WI38 (cell line): ENCODE results near the gene TCAP.
A peak's percentile ranks its signal among the peaks of the same experiment; 100 is the strongest.

Experiments
- H3K4me3 ChIP-seq: 2 replicates; pipeline ENCODE4 v1.5.1; 2011; ENCODE audit warnings: low read depth, mild to moderate bottlenecking, control low read depth, low read length
- CTCF ChIP-seq: IDR thresholded peaks from 2 replicates; pipeline ENCODE4 v1.5.1; 2012; ENCODE audit warnings: low read depth, mild to moderate bottlenecking, control low read depth, low read length

The TCAP gene

GRCh38 chr17:39670746-39671145 lies 5.6 kb downstream of the TCAP start:
- no peak for TF ChIP-seq CTCF
- H3K4me3 ChIP-seq, result no peak overlapping the region

- TF ChIP-seq CTCF, result peak; percentile 70
- no peak overlapping the region for H3K4me3 ChIP-seq
Measured at GRCh38 chr17:39671651-39672521, 6.7 kb downstream of the TCAP start.

- H3K4me3 ChIP-seq, result no peak overlapping the region
Measured at GRCh38 chr17:39672522-39673334, 7.6 kb downstream of the TCAP start.

DNA sequence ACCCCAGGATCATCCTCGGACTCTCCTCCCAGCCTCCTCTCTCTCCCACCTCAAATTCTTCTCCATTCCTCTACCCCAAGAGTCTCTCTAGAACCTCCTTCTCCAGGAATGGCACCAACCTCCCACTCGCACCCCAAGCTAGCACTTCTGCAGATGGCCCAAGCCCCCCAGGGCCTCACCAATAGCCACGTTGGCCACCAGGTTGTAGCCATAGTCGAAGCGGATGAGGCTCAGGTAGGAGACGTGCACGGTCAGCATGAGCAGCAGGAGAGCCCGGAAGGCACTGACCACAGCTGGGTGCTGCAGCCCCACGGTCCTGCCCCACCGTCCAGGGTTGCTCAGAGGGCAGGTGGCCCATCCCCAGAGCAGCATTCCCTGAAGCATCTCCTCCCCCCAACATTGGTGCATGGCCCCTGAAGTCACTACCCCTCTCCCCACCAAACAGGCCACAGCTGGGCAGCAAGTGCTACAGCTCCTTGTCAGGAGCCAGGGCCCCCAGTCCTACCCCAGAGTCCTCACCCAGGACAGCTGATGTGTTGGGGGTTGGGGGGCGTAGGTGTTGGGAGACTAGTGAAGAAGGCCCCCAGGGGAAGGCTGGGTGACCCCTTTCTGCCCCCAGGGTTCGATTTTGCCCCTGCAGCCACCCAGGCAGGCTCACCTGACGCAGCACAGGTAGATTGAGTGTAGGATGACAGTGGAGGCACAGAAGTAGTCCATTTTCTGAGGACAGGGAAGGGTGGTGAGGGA lies 8.4 kb downstream of the TCAP start:
- TF ChIP-seq CTCF, result no peak
- H3K4me3 ChIP-seq, result no peak overlapping the region

More at GRCh38 chr17:39672522-39673334, 7.6 kb downstream of the TCAP start:
- no peak; the same call in 1 of the 2 replicates for TF ChIP-seq CTCF

DNA sequence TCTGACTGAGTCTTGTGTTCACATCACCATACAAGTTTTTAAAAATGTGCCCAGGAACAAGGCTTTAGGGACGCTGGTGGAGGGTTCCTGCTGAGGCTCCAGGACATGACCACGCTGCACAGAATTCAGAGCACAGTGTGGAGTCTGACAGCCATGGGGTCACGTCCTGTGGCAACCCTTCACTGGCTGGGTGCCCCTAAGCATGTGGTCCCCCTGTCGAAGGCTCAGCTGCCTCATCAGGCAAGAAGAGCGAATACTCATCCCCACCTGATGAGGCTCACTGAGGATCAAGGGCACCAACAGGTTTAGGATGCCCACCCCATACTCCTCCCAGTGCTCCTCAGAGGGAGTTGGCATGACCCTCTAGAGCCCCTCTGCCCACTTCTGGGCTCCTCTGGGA lies 9.0 kb downstream of the TCAP start:
- H3K4me3 ChIP-seq, result no peak overlapping the region
- no peak for TF ChIP-seq CTCF

- no peak overlapping the region for H3K4me3 ChIP-seq
- TF ChIP-seq CTCF, result no peak
Measured at GRCh38 chr17:39674702-39675389, 9.7 kb downstream of the TCAP start.
